Measurements from ENCODE around the gene SPTB. TPM values are rescaled to one million over a fixed set of nuclear protein-coding genes. Genes with fewer than 3 reads are reported as not detected.
A peak's percentile ranks its signal among the peaks of the same experiment; 100 is the strongest.

Gene SPTB
- total RNA-seq, 1 donor from 2014 or later = 14.9 TPM

DNA sequence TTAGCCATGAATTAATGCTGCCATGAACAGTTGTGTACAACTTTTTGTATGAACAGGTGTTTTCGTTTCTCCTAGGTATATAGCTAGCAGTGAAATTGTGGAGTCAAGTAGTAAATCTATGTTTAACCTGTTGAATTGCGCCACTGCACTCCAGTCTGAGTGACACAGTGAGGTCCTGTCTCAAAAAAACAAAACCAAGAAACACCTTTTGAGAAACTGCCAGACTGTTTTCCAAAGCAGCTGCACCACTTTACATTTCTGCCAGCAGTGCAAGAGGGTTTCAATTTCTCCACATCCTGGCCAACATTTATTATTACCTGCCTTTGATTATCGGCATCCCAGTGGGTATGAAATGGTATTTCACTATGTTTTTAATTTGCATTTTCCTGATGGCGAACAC, 178.8 kb downstream of the SPTB start:
- Histone ChIP-seq H3K36me3 (no peaks in the 10 kb centered on the region), H3K4me1 (peaks cover 0 to 2% of the 10 kb centered on the region in 2 donors), H3K9me3 (no peaks in the 10 kb centered on the region), H3K27ac (no peak overlapping the region), H3K27me3 (no peaks in the 10 kb centered on the region), H3K4me3 (no peak overlapping the region)
- no peak for DNase-seq (ENCODE audit: low spot score in 2 of 2)
- TF ChIP-seq, protein P1, sequence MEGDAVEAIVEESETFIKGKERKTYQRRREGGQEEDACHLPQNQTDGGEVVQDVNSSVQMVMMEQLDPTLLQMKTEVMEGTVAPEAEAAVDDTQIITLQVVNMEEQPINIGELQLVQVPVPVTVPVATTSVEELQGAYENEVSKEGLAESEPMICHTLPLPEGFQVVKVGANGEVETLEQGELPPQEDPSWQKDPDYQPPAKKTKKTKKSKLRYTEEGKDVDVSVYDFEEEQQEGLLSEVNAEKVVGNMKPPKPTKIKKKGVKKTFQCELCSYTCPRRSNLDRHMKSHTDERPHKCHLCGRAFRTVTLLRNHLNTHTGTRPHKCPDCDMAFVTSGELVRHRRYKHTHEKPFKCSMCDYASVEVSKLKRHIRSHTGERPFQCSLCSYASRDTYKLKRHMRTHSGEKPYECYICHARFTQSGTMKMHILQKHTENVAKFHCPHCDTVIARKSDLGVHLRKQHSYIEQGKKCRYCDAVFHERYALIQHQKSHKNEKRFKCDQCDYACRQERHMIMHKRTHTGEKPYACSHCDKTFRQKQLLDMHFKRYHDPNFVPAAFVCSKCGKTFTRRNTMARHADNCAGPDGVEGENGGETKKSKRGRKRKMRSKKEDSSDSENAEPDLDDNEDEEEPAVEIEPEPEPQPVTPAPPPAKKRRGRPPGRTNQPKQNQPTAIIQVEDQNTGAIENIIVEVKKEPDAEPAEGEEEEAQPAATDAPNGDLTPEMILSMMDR (IDR thresholded peaks at IDR 0.05) = no peak
- intact Hi-C loops (cut with DNase I) = no loop called here

DNA sequence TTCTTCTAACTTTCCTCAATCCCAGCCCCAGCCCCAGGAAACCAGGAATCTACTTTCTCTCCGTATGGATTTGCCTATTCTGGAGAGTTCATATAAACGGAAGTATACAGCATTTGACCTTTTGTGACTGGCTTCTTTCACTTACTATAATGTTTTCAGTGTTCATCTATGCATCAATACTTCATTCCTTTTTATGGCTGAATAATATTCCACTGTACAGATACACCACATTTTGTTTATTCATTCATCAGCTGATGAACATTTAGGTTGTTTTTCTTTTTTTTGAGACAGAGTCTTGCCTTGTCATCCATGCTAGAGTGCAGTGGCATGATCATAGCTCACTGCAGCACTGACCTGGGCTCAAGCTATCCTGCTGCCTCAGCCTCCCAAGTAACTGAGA, 179.4 kb downstream of the SPTB start:
- H3K4me3 ChIP-seq = no peak overlapping the region
- DNase-seq (ENCODE audit: low spot score in 2 of 2) = no peak
- TF ChIP-seq, protein P1 (IDR thresholded peaks at IDR 0.05) = no peak
- no peaks in the 10 kb centered on the region for H3K27me3 ChIP-seq
- H3K9me3 ChIP-seq = no peaks in the 10 kb centered on the region
- H3K36me3 ChIP-seq = no peaks in the 10 kb centered on the region
- H3K27ac ChIP-seq = no peak overlapping the region
- H3K4me1 ChIP-seq = no peaks in the 10 kb centered on the region
- intact Hi-C loops (cut with DNase I) = no loop called here

DNA sequence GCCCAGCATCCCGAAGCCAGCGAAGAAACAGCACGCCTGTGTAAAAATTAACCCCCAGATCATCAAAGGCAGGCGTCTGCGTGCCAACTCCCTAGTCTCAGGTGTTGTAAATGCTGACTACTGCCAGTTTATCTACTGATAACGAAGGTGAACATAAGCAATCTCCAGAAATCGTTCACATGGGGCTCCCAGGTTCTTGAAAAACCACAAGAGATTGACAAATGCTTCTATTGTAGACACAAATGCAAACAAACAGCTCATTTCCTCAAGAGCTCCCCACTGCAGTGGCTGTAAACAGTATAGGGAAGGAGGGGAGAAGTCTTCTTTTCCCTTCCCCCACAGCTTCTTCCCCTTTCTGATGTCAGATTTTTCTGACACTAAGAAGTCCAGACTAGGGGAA, 180.8 kb downstream of the SPTB start:
- H3K4me1 ChIP-seq = peaks cover 0 to under 1% of the 10 kb centered on the region in 2 donors
- DNase-seq (ENCODE audit: low spot score in 2 of 2) = no peak
- H3K4me3 ChIP-seq = no peak overlapping the region
- no peak overlapping the region for H3K27ac ChIP-seq
- intact Hi-C loops (cut with DNase I) = no loop called here
- H3K9me3 ChIP-seq = no peaks in the 10 kb centered on the region
- H3K27me3 ChIP-seq = no peaks in the 10 kb centered on the region
- H3K36me3 ChIP-seq = no peaks in the 10 kb centered on the region
- TF ChIP-seq, protein P1 (IDR thresholded peaks at IDR 0.05) = no peak

DNA sequence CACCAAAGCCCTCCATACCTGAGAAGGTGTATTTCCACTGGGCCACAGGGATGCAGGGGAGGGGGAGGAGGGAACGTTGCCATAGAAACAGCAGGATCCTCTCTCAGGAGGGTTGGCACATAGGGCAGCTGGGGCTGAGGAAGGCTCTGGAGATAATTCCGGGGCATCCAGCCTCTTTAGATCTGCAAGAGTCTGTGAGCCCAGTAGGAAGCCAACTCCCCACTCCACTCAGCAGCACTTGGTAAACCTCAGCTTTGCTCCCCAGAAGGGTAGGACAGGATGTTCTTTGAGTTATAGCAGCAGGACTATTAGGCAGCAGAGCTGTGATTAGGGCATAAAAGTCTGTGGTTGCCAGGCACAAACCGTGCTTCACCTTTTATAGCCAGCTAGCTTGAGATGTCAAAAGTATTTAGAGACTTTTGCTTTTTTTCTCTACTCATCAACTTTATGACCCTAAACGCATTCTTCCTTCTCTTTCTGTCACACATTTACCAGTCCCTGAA, 183.3 kb downstream of the SPTB start:
- no peak overlapping the region for H3K4me3 ChIP-seq
- no peaks in the 10 kb centered on the region for H3K9me3 ChIP-seq
- H3K27me3 ChIP-seq = no peaks in the 10 kb centered on the region
- H3K36me3 ChIP-seq = no peaks in the 10 kb centered on the region
- intact Hi-C loops (cut with DNase I) = no loop called here
- peaks cover 0 to 3% of the 10 kb centered on the region in 2 donors for H3K4me1 ChIP-seq
- peak in 1 of 2 donors; percentile 57 for DNase-seq (ENCODE audit: low spot score in 2 of 2)
- TF ChIP-seq, protein P1 (IDR thresholded peaks at IDR 0.05) = no peak
- H3K27ac ChIP-seq = no peak overlapping the region

Other genes starting within 250 kb of the SPTB start
- 134 TPM for gene PLEKHG3, start 175.5 kb downstream of the SPTB start, total RNA-seq
- 31.9 TPM for gene CHURC1, start 34.5 kb upstream of the SPTB start, total RNA-seq
- not detected for gene GPX2, start 62.8 kb upstream of the SPTB start, total RNA-seq
- gene RAB15, start 92.4 kb upstream of the SPTB start, total RNA-seq = 1.6 TPM
- gene FNTB, start 107.0 kb upstream of the SPTB start, total RNA-seq = 13.9 TPM
- 26.8 TPM for gene MAX, start 222.6 kb upstream of the SPTB start, total RNA-seq

All from ascending aorta (tissue), 2 donors.